Measurements from ENCODE around the gene RMND5A.

RMND5A gene

DNA sequence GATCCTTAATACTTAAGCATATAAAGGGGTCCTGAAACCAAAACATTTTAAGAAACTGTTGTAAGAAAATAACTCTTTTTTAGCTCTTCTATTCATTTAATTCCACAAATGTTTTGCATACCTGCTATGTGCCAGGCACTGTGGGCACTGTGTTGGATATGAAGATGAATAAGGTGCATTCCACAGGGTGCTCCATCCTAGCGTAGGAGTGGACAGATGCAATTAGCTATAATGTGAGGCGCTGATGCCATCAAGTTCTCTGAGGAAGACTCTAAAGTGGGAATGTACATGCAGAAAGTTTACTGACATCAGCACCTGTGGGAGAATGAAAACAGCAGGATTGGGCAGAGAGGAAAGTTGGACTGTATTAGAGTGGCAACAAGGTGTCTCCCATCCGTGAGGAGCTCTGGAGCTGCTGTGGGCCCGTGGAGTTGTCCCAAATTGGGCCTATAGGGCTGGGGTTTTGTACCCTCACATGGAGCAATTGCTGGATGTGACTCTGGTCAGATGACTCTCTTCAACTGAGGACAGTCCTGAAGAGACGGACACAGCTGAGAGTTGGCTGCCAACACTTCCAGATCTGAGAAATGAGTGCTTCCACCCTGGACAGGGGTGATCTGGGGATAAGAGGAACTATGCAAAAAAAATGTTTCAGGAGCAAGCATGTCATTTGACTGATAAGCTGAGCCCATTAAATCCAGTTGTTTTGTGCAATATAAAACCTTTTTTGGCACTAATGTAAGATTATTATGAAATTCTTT, 48.3 kb downstream of the RMND5A start:
- no peak for DNase-seq

DNA sequence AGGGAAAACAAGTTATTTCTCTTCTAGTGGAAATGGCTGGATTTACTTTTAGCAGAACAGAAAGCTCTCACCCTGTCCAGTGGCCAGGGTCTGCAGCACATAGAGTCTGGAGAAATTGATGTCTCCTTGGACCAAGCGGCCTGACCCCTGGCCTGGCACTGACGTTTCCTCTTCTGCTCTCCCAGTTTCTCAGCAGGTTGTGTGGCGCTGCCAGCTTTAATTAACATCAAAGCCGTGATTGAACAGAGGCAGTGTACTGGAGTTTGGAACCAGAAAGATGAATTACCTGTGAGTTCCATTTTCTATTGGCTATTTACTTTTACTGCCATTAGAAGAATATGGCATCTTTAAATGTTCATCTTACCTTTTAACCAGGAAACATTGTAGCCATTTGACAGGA, 49.7 kb downstream of the RMND5A start:
- no peak for DNase-seq

DNA sequence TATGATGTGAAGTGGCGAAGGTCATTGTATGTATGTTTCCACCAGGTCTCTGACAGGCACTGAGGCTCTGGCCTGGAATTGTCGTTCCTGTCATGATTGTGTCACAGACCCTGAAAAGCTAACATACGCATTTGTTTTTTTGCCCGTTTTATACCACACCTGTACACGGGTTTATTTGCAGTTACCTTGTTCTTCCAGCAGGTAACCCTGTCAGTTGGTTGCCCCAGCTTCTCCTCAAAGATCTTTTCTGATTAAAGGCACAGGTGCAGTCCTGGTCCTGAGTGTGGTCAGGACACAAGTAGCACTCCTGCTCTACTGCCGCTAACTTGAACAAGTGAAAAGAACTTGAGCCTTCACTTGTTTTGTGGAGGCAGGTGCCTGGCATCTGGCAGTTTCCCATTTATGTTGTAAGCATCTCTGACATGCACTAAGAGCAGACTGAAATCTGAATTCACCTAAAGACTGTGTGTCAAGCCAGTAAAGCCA, 50.8 kb downstream of the RMND5A start:
- no peak for DNase-seq

DNA sequence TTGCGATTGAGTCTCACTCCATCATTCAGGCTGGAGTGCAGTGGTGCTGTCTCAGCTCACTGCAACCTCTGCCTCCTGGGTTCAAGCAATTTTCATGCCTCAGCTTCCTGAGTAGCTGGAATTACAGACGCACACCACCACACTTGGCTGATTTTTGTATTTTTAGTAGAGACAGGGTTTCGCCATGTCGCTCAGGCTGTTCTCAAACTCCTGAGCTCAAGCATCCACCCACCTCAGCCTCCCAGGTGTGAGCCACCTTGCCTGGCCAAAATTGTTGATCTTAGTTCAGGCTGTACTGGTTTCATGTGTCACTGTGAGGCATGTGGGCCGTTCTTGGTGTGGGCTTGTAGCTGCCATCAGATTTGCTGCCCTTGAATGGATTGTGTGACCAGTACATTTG, 52.5 kb downstream of the RMND5A start:
- DNase-seq = no peak

DNA sequence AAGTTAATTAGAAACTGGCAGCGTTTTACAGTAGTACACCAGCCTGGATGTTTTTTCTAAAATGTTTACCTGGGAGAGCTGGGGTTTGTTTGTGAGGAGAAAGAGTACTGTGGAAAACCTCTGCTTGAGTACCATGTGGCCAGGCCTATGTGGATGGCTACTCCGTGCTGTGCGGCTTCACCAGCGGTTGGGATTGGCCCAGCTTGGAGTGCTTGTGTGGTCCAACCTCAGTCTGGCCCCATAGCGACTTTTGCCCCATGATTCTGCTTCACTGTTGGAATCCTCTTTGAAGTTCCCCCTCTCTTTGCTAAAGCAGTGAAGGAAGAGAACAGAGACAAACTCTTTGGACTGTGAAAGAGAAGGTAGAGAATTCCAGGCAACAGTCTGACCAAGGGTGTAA, 54.8 kb downstream of the RMND5A start:
- DNase-seq = no peak

DNA sequence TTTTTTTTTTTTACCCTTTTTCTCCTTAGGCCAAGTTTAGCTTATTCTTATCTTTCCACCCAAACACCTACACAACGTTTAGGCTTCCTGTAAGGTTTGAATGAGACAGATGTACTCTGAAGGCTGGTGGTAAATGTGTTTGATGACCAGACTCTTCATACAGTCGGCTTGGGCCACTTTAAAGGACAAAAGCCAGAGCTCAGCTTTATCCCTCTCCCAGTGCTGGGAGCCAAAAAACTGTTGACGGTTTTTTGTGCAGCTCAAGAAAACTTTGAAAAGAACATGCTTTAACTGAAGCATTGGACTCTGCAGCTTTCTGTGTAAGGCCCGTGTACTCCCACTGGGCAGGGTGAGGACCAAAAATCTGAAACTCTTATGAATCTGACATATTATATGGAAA, 55.2 kb downstream of the RMND5A start:
- DNase-seq = no peak

DNA sequence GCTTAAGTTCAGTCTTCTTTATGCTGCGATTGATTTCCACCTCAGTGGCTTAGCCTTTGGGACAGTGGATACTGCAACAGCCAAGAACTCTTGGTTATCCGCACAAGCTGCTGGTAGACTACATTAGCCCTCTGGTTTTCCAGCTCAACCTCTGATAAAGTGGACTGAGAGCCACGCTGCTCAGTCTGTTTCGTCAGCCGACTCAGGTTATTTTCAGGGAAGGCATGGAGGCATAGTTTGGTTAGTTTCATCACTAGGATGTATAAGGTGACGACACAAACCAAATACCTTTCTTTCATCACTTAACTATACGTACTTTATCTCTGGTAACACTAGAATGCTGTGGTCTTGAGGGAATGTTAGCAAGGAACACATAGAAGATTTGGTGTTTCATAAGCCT, 56.4 kb downstream of the RMND5A start:
- DNase-seq = no peak

DNA sequence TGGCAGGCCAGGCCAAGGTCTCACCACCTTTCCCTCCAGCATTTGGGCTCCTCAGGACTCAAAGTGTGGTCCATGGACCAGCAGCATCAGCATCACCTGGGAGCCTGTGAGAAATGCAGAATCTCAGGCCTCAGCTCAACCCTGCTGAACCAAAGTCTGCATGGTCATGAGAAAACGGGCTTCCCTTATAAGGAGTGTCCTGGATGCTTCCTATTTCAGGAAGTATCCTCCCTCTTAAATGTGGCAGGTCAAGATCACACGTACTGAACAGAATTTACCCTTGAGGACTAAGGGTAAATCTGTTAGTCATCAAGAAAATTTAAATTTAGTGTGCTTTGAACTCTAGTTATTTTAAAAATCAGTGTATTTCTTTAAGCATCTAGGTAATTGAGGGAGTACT, 58.9 kb downstream of the RMND5A start:
- DNase-seq = no peak

DNA sequence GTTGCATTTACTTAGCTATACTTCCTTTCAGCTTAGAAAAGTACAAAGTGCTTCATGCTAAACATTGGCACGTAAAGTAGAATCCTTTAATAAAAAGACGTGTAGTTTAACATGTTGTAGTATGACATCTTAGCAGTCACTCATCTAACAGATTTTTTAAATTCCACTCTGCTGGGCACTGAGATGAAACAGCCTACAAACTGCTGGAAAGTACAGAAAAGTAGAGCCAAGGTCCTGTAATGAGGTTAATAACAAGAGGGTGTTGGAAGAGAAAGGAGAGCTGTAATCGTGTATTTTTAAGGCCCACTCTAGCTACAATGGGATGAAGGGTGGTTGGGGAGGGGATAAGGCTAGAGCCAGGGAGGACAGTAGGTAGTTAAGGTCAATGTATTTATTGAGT, 59.9 kb downstream of the RMND5A start:
- DNase-seq = no peak

DNA sequence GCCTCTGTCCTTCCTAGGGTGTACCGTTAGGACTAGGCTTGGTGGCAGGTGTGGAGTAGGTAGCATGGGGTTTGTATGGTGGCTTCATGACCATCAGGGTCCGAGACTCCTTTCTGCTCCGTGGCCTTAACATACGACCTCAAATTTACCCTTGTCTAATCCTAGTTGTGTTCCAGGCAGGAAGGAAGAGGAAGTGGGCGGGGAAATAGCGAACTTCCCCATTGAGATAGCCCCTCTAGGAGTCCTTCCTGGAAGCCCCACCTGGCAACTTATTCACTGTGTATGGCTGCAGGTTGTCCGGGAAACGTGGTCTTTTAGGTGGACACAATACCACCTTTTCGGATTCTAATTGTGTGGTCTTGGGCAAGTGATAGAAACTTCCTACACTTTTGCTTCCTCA, 61.3 kb downstream of the RMND5A start:
- no peak for DNase-seq

DNA sequence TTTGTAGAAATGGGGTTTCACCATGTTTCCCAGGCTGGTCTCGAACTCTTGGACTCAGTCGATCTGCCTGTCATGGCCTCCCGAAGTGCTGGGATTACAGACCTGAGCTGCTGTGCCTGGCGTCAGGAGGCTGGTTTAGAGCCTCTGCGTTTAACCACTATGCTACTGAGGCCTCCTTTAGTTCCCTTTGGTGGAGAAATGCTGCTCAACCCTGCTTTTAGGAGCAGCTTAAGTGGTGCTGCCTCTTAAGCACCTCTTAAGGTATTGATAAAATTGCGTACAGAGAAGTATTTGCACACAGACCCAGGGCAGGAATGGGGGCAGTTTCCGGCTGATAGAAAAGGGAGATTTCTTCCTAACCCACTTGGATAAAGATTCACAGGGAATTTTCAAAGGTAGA, 62.7 kb downstream of the RMND5A start:
- no peak for DNase-seq

DNA sequence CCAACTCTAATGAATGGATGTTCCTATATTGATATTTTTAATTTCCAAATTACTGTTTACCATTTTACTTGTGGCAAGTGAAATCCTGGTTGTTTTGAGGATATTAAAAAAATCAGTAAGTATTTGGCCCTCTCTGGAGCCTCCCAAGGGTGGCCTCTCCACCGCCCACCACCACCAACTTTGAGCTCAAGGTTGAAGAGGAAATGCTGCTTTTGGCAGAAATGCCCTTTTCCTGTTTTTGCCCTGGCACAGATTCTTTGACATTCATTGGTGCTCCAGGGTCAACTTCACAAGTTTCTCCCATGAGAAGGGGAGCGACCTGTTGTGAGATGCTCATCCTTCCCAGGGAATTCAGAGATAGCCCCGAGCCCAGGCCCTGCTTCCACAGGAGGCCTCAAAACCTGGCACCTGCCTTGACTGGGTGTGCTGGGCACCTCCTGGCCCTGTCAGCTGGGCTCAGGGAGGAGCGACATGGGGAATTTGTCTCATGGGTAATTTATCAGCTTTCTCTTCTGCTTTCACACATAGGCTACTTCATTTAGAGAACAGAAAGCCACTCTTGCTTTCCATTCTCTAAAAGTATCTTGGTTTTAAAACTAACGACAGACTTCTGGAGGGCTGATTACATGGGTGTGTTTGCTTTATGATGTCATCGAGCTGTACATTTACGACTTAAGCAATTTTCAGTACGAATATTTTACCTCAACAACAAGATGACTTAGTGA, 63.7 kb downstream of the RMND5A start:
- no peak for DNase-seq

DNA sequence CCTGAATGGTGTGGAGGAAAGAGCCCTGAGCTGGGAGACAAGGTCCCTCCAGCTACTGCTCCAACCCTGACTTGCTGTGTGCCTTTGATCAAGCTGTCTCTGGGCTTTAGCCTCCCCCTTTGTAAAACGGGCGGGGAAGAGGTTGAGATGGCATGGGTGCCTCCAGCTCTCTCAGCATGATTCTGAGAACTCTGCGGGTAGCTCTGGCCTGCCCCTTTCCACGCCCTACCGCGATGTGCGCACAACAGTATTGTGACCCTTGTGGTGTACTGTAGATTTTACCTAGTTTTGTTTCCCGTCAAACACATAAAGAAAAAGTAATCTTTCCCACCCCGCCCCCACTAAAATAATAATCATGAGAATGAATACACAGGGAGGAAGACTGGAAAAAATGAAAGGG, 65.4 kb downstream of the RMND5A start:
- DNase-seq = no peak

DNA sequence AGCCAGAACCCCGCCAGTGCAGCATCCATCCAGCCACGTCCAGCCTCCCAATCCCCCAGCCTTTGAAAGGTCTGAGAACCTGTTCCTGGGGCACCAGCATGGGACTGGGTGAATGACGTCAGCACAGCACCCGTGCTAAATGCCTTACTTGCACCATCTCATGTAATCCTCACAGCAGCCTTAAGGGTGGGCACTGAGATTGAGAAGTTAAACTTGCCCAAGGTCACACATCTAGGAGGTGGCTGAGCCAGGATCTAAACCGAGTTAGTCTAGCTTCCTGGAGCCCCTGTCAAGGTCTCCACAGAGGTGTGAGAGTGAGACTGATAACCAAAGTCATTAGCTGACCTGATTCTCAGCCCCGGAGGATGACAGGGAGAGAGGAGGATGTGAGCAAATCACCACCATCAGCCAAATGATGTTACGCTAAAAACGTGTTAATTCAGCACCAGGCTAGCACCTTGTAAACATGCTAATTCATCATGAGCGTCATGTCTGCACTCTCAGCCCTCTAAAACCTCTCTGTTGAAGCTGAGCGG, 66.0 kb downstream of the RMND5A start:
- DNase-seq = no peak

DNA sequence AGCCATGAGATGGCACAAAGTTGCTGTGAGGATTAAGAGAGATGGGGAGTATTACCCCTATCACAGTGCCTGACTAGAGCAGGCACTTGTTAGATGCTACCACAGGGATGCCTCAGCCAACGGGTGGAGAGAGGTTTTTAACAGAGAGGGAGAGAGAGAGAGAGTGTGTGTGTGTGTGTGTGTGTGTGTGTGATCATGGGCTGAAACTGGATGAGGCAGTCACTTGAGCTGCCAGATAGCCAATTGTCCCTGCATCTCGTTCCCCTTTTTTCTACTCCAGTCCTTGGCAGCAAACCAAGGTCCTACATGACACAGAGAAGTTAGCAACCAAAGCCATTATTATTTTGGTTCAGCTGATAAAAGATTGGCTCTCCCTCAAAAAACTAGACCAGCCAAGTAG, 67.6 kb downstream of the RMND5A start:
- no peak for DNase-seq

DNA sequence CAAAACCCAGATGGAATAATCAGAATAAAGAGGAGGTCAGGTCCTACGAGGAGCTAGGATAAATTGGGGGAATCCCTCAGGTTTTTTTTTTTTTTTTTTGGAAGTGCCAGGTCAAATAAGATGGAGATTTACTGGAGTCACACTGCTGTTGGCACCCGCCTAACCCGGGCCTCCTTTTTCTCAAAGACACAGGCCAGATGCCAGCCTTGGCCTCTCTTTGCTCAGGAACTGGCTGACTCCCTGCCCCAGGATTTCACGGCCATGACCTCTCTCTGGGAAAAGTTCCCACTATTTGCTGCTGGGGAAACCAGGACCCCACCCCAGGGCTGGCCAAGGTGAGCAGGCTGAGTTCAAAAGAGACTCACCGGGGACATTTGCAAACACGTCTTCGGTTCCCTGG, 68.1 kb downstream of the RMND5A start:
- no peak for DNase-seq

DNA sequence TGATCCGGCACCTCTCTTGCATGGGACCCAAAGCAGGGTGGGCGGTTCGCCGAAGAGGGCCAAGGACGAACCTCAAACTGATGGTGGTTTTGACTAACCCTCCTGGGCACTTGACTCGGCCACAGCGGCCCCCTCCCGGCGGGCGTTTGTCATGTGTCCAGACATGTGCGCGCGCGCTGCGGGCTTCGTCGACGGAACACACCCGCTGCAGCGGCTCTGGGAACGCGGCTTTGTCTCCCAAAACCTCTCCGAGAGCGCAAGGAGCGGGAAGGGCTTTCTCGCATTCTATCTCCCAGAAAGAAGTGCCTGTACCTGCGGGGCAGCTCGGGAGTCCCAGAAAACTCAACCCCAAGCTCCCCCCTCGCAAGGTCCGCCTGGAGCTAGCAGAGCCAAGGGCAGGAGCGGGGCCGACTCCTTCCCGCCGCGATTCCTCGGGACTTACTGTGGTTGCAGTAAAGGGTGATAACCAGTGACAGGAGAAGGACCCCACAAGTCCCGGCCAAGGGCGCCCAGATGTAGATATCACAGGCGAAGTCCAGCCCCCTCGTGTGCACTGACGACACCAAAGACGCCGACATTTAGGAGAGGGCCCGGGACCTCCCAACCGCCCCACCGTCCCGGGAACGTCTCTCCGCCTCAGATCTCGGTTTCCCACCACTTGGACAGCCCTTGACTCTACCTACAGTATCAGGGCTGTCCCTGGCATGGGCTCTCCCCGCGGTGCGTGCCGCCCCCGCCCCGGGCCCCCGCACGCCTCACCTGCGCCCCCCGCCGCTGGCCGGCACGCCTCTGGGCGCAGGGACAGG, 69.0 kb downstream of the RMND5A start:
- no peak for DNase-seq

DNA sequence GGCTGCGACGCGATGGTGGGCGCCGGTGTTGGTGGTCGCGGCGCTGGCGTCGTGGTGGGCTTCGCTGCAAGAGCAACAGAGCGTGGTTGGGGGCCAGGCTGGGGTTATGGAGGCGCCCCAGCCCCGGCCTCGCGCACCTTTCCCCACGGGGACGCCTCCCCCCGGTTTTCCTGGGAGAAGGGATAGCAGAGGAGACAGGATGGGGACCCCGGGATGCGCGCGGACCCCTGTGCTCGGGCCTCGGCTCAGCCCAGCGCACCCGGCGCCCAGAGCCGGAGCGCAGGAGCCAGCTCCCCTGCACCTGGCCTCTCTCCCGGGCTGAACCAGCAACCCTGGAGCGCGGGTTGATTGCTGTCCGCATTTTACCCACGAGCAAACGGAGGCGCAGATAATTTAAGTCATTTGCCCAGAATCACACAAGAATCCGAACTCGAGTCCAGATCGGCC, 69.6 kb downstream of the RMND5A start:
- DNase-seq = no peak

DNA sequence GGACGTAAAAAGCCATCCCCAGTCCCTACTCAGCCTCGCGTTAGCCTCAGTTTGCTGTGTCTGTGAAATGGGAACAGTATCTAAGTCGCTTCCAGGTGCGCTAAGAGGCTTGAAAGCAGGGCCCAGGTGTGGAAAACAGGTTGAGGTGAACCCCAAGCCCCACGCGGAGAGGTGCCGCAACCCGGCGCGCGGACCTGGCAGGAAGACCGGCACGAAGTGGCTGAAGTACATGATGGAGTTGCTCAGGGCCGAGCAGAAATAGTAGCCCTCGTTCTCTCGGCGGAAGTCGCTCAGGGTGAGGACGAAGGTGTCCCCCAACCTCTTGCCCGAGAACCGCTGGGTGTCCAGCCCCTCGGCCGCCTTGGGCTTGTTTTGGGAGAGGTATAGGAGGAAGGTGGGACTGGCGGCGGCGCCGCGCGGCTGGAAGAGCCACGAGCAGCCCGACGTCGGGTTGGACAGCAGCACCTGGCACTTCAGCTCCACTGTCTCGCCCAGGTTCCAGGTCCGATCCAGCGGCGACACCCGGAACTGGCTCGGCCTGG, 70.1 kb downstream of the RMND5A start:
- no peak for DNase-seq

DNA sequence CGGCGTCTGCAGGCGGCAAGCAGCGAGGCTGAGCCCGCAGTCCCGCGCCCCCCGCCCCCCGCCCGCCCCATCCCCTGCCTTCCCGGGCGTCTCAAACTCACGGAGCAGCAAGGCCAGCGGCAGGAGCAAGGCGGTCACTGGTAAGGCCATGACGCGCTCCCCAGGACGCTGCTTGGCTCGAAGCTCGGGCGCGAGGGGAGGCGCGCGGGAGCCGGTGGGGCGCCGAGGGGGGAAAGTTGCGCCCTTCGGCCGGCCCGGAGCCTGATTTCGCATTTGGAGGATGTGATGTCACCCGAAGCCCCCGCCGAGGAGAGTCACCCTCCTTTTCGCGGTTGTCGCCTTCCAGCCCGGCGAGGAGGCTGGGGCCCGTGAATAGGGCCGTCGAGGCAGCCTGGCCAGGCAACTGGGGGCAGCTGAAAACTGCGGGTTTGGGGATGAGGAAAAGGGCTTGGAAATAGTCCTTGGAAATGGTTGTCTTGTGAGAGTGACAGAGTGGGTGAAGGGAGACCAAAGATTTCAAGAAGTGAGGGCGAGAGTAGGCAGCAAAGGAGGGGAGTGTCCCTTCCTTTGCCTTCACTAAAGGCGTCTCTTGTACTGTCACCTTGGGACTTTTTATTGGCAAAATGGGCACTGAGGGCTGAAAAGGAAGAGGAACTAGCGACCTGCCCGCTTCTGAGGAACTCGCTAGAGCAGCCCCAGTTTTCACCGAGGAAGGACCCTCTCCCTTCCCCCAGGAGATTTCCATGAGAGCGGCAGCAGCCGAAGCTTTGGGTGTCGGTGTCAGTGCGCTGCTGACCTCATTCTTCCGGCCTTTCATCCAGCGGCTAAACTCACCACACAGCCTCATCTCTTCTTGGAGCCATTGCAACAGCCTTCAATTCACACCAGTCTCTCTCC, 70.8 kb downstream of the RMND5A start, which contains the start of gene CD8A:
TSS of gene CD8A (minus strand) at position 238 of the 897 bp plus-strand sequence. CDS start at position 150, 88 bp downstream.
- DNase-seq = no peak

DNA sequence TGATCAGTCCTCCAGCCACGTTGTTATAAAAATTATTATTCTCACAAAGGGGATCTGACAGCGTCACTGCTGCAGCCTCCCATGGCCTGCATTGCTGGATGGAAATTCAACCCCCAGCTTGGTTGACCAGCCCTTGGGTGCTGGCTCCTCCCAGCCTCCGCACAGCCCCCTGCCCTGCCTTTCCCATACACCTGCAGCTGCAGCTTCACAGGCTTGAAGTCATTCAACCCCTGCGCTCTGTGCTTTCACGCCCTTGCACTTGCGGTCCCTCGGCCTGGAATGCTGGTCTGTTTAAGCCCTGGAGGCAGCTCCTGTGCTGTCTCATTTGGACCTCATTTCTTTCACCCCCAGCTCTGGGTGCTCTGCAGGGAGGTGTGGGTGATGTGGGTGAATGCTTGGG, 71.5 kb downstream of the RMND5A start:
- no peak for DNase-seq

DNA sequence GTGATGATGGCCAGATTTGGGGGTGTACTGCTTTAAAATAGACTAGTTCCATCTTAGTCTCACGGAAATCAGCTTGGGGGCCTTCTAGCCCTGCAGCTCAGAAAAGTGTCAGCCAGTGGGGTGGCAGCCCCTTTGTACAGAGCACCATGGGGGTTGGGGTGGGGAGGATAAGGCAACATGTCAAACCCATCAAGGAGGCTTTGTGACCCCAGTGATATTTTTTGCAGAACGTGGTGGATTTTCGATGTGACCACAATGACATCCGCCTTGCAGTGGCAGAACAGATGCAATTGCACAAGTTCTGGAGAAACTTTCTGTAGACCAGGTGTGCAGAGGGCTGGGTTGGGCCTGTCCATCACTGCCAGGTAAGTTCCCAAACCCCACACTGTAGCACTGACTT, 73.7 kb downstream of the RMND5A start:
- DNase-seq = no peak
